ENCODE measurements around the gene C6. TPM values are rescaled to one million over a fixed set of nuclear protein-coding genes. Genes with fewer than 3 reads are reported as not detected.

Gene C6
- total and polyA plus RNA-seq, 2 donors (not counting 1 experiment from before 2014, with no cell fraction given) = 0.07 TPM; not detected in 1

DNA sequence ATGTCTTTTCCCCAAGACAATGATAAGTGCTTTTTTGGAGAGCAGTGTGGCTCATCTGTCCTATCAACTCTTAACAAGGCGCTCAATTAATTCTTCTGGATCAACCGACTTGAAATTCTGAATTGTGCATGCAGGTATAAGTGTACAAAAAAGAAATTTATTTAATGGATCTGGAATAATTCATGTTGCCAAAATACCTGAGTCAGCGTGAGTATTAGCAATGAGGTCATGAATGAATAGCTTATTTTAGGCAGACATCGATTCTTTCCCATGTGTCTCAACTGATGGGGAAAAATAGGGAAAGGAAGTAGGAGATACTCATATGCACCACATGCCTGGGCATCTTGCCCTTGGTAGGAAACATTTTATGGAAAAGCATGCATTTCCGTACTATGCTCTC is 68.0 kb downstream of the C6 start:
- no peak overlapping the region for H3K27ac ChIP-seq (ENCODE audit: insufficient read depth, low read length)
- no peak overlapping the region for H3K4me2 ChIP-seq (ENCODE audit: extremely low read depth, insufficient read depth, low read length)
- no peak overlapping the region for H2AFZ ChIP-seq (ENCODE audit: low read length)
- H3K36me3 ChIP-seq (ENCODE audit: control insufficient read depth, insufficient read depth, low read length) = no peaks in the 10 kb centered on the region
- no peaks in the 10 kb centered on the region for H3K4me1 ChIP-seq (ENCODE audit: control insufficient read depth, extremely low read depth, insufficient read depth, low read length)
- H3K4me3 ChIP-seq (replicated peaks in 1 of 4; ENCODE audit: control extremely low read depth in 1 of 4, insufficient read depth in 1 of 4, low read depth in 3 of 4, low read length in 4 of 4) = no peak overlapping the region
- no peak overlapping the region for H3K9ac ChIP-seq (ENCODE audit: insufficient read depth, low read length)
- no peak for DNase-seq (ENCODE audit: low read depth in 2 of 2)
- H4K20me1 ChIP-seq (ENCODE audit: control insufficient read depth, extremely low read depth, insufficient read depth, low read length) = no peaks in the 10 kb centered on the region
- H3K79me2 ChIP-seq (ENCODE audit: control insufficient read depth, insufficient read depth, low read length) = no peaks in the 10 kb centered on the region
- TF ChIP-seq, protein P1, sequence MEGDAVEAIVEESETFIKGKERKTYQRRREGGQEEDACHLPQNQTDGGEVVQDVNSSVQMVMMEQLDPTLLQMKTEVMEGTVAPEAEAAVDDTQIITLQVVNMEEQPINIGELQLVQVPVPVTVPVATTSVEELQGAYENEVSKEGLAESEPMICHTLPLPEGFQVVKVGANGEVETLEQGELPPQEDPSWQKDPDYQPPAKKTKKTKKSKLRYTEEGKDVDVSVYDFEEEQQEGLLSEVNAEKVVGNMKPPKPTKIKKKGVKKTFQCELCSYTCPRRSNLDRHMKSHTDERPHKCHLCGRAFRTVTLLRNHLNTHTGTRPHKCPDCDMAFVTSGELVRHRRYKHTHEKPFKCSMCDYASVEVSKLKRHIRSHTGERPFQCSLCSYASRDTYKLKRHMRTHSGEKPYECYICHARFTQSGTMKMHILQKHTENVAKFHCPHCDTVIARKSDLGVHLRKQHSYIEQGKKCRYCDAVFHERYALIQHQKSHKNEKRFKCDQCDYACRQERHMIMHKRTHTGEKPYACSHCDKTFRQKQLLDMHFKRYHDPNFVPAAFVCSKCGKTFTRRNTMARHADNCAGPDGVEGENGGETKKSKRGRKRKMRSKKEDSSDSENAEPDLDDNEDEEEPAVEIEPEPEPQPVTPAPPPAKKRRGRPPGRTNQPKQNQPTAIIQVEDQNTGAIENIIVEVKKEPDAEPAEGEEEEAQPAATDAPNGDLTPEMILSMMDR (conservative IDR thresholded peaks at IDR 0.05 in 1 of 2, IDR thresholded peaks at IDR 0.05 in 1 of 2; ENCODE audit: low read depth in 1 of 2, low read length in 2 of 2) = no peak
- no peak for TF ChIP-seq EZH2 (IDR thresholded peaks at IDR 0.05; ENCODE audit: low read length, missing control alignments)
- no peaks in the 10 kb centered on the region for H3K9me3 ChIP-seq (ENCODE audit: control insufficient read depth, insufficient read depth, low read depth, low read length)
- no peaks in the 10 kb centered on the region for H3K27me3 ChIP-seq (ENCODE audit: control insufficient read depth, insufficient read depth, low read length)

DNA sequence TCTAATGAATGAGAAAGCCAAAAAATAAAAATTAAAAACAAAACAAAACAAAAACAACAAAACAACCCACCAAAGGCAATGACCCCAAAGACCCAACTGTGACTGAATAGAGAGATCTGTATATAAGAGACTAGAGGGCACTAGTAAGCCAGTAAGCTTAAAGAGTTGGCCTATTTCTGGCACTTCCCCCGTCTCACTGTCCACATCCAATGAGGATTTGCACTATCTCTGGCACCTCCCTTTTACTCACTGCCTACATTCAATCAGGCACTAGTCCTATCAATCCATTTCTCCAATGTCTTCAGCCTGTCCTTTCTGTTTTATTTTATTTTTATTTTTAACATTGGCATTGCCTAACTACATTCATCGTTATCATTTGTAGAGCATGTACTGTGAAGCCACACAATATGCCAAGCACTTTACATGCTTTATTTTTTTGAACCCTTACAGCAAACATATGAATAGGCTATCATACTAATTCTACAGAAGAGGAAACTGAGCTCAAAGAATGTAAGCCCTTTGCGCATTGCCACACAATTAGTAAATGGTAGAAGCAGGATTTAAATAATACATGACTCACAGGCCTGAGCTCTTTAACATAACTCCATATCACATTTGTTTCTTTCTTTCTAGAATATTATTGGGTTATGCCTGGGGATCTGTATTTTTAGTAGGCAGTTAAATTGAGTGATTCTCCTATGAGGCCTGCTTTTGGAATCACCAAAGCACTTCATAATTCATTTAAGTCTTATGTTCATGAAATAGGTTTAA is 70.0 kb downstream of the C6 start:
- Histone ChIP-seq H3K4me3 (replicated peaks in 1 of 4; ENCODE audit: control extremely low read depth in 1 of 4, insufficient read depth in 1 of 4, low read depth in 3 of 4, low read length in 4 of 4) (no peak overlapping the region), H3K79me2 (ENCODE audit: control insufficient read depth, insufficient read depth, low read length) (no peaks in the 10 kb centered on the region), H3K9ac (ENCODE audit: insufficient read depth, low read length) (no peak overlapping the region), H3K27me3 (ENCODE audit: control insufficient read depth, insufficient read depth, low read length) (no peaks in the 10 kb centered on the region), H4K20me1 (ENCODE audit: control insufficient read depth, extremely low read depth, insufficient read depth, low read length) (no peaks in the 10 kb centered on the region), H3K9me3 (ENCODE audit: control insufficient read depth, insufficient read depth, low read depth, low read length) (no peaks in the 10 kb centered on the region), H3K4me1 (ENCODE audit: control insufficient read depth, extremely low read depth, insufficient read depth, low read length) (no peaks in the 10 kb centered on the region), H3K4me2 (ENCODE audit: extremely low read depth, insufficient read depth, low read length) (no peak overlapping the region), H3K36me3 (ENCODE audit: control insufficient read depth, insufficient read depth, low read length) (no peaks in the 10 kb centered on the region), H3K27ac (ENCODE audit: insufficient read depth, low read length) (no peak overlapping the region), H2AFZ (ENCODE audit: low read length) (no peak overlapping the region)
- no peak for DNase-seq (ENCODE audit: low read depth in 2 of 2)
- TF ChIP-seq, protein P1 (conservative IDR thresholded peaks at IDR 0.05 in 1 of 2, IDR thresholded peaks at IDR 0.05 in 1 of 2; ENCODE audit: low read depth in 1 of 2, low read length in 2 of 2) = no peak
- TF ChIP-seq EZH2 (IDR thresholded peaks at IDR 0.05; ENCODE audit: low read length, missing control alignments) = no peak

DNA sequence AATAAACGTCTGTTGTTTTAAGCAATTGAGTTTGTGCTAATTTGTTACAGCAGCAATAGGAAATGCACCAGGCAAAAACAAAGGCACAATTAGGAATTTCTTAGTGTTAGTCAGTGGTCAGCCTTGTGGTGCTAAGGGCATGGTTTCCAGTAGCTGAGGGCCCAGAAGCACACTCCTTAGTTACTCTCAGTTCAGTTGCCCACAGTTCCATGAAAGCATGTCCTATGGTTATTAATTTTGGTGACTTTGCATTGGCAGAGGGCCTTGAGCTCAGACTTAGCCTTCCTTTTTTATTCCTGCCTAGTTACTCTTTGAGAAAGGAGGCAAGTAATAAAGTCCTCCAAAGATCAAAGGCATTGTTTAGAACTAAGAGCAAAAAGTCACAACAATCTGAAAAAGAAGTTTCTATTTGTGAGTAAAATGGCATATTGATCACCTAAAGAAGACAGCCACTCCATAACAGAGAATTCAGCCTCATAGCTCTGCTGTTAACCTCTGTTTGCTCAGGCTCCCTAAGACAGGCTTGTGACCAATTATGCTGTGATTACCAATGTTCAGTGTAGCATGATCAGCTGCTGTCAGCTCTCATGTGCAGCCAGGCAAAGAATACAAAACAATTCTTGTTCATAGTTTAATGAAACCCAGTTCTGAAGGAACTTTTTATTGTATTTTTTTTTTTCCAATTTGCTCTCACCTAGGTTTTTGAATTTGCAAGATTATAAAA is 85.2 kb downstream of the C6 start:
- Histone ChIP-seq H3K27ac (ENCODE audit: insufficient read depth, low read length) (no peak overlapping the region), H3K9ac (ENCODE audit: insufficient read depth, low read length) (no peak overlapping the region), H3K4me3 (replicated peaks in 1 of 4; ENCODE audit: control extremely low read depth in 1 of 4, insufficient read depth in 1 of 4, low read depth in 3 of 4, low read length in 4 of 4) (no peak overlapping the region), H3K36me3 (ENCODE audit: control insufficient read depth, insufficient read depth, low read length) (no peaks in the 10 kb centered on the region), H3K79me2 (ENCODE audit: control insufficient read depth, insufficient read depth, low read length) (no peaks in the 10 kb centered on the region), H3K9me3 (ENCODE audit: control insufficient read depth, insufficient read depth, low read depth, low read length) (no peaks in the 10 kb centered on the region), H3K27me3 (ENCODE audit: control insufficient read depth, insufficient read depth, low read length) (no peaks in the 10 kb centered on the region), H2AFZ (ENCODE audit: low read length) (no peak overlapping the region), H4K20me1 (ENCODE audit: control insufficient read depth, extremely low read depth, insufficient read depth, low read length) (no peaks in the 10 kb centered on the region), H3K4me1 (ENCODE audit: control insufficient read depth, extremely low read depth, insufficient read depth, low read length) (no peaks in the 10 kb centered on the region), H3K4me2 (ENCODE audit: extremely low read depth, insufficient read depth, low read length) (no peak overlapping the region)
- no peak for TF ChIP-seq EZH2 (IDR thresholded peaks at IDR 0.05; ENCODE audit: low read length, missing control alignments)
- TF ChIP-seq, protein P1 (conservative IDR thresholded peaks at IDR 0.05 in 1 of 2, IDR thresholded peaks at IDR 0.05 in 1 of 2; ENCODE audit: low read depth in 1 of 2, low read length in 2 of 2) = no peak
- no peak for DNase-seq (ENCODE audit: low read depth in 2 of 2)

Data from fibroblast of lung (primary cell).